ENCODE measurements around the gene P2RX6. TPM values are rescaled to one million over a fixed set of nuclear protein-coding genes. Genes with fewer than 3 reads are reported as not detected.

Gene P2RX6
- total and polyA plus RNA-seq, 2 of the 4 experiments (the other 2 are of a cell fraction) = 0.90 to 1.6 TPM

GRCh38 chr22:21016644-21017420 is 1.9 kb downstream of the P2RX6 start (continued):
- TF ChIP-seq USF2 (IDR thresholded peaks at IDR 0.05; ENCODE audit: low read depth, low read length) (no peak), CHD1 (IDR thresholded peaks at IDR 0.05; ENCODE audit: low read depth, low read length) (no peak), MAFK (IDR thresholded peaks at IDR 0.05; ENCODE audit: low read depth, low read length) (no peak), SMC3 (IDR thresholded peaks at IDR 0.05; ENCODE audit: low read depth, low read length) (no peak)

- H4K91ac ChIP-seq (ENCODE audit: insufficient read depth, low read depth, low read length) = no peak overlapping the region
- H2BK5ac ChIP-seq (ENCODE audit: low read depth, low read length, poor library complexity, severe bottlenecking) = no peak overlapping the region
- TF ChIP-seq USF2 (IDR thresholded peaks at IDR 0.05; ENCODE audit: low read depth, low read length) (no peak), CEBPB (IDR thresholded peaks at IDR 0.05; ENCODE audit: low read depth, low read length) (no peak), MAZ (IDR thresholded peaks at IDR 0.05; ENCODE audit: borderline replicate concordance, low read depth, low read length) (no peak), MXI1 (IDR thresholded peaks at IDR 0.05; ENCODE audit: borderline replicate concordance, low read depth, low read length) (no peak), RCOR1 (IDR thresholded peaks at IDR 0.05; ENCODE audit: insufficient replicate concordance, low read length) (no peak), MAFK (IDR thresholded peaks at IDR 0.05; ENCODE audit: low read depth, low read length) (no peak), SMC3 (IDR thresholded peaks at IDR 0.05; ENCODE audit: low read depth, low read length) (no peak), RAD21 (IDR thresholded peaks at IDR 0.05; ENCODE audit: low read length) (no peak), CHD1 (IDR thresholded peaks at IDR 0.05; ENCODE audit: low read depth, low read length) (no peak), NFE2L2 (IDR thresholded peaks at IDR 0.05; ENCODE audit: low read depth, low read length) (no peak)
- ChIA-PET POLR2A (ENCODE audit: unreplicated experiment) (no interaction called here), CTCF (no interaction called here)
- no peak for ATAC-seq (ENCODE audit: low read depth)
- no peak overlapping the region for H2BK120ac ChIP-seq (ENCODE audit: low read depth, low read length)
- H4K5ac ChIP-seq (ENCODE audit: low read depth, low read length) = no peak overlapping the region
- in situ Hi-C loops (cut with MboI; ENCODE audit: low sequenced_read_pairs) = loop anchor here (10.0 kb wide), 1 partner anchor 76 kb away; no protein-coding TSS in a partner anchor
- H3K4me2 ChIP-seq (ENCODE audit: low read depth, low read length) = no peak overlapping the region
- dilution Hi-C loops (cut with HindIII; ENCODE audit: low sequenced_read_pairs, unreplicated experiment) = no loop called here
- peaks cover 7% of the 10 kb centered on the region for H3K27me3 ChIP-seq (ENCODE audit: control insufficient read depth, insufficient read depth, low read length)
- H2AFZ ChIP-seq (replicated peaks; ENCODE audit: low read length, poor library complexity) = no peak overlapping the region
- H3K23ac ChIP-seq (ENCODE audit: low read depth, low read length) = no peak overlapping the region
- H3K4me3 ChIP-seq (ENCODE audit: insufficient read depth, low read depth, low read length) = no peak overlapping the region
- no peak overlapping the region for H3K27ac ChIP-seq (ENCODE audit: insufficient read depth, low read length)
- no TSS peak for BruUV-seq (replicated peaks)
- no peaks in the 10 kb centered on the region for H3K36me3 ChIP-seq (ENCODE audit: control insufficient read depth, insufficient read depth, low read length)
- no peak overlapping the region for H2AK5ac ChIP-seq (ENCODE audit: low read depth, low read length)
- H3K9me1 ChIP-seq (ENCODE audit: insufficient read depth, low read length) = peaks cover 6% of the 10 kb centered on the region; the same call in 1 of the 2 replicates
- peaks cover 14% of the 10 kb centered on the region for H3K4me1 ChIP-seq (ENCODE audit: control insufficient read depth, insufficient read depth, low read length)
- H2BK15ac ChIP-seq (ENCODE audit: low read depth, low read length) = no peak overlapping the region
- H2AK9ac ChIP-seq (replicated peaks; ENCODE audit: low read depth, low read length, poor library complexity) = no peak overlapping the region
- no peak overlapping the region for H3K4ac ChIP-seq (ENCODE audit: low read depth, low read length)
- no peaks in the 10 kb centered on the region for H3K9me3 ChIP-seq (ENCODE audit: control insufficient read depth, insufficient read depth, low read length)
- no peak overlapping the region for H3K56ac ChIP-seq (ENCODE audit: extremely low read depth, insufficient read depth, low read length)
- intact Hi-C loops (cut with micrococcal nuclease) = no loop called here
- H4K20me1 ChIP-seq (ENCODE audit: insufficient read depth, low read length) = peaks cover 4% of the 10 kb centered on the region; the same call in 1 of the 2 replicates
- H3K18ac ChIP-seq (ENCODE audit: low read depth, low read length) = no peak overlapping the region
- 86% methylated on average over 3 of the region's 4 CpGs; no CpG with 5 or more reads in 1 of the 2 experiments for WGBS, 2 experiments (ENCODE audit: extremely low coverage in 2 of 2, insufficient read length in 1 of 2)
- DNase-seq = no peak
- H3K14ac ChIP-seq (replicated peaks; ENCODE audit: low read depth, low read length) = no peak overlapping the region
- H4K8ac ChIP-seq (ENCODE audit: low read depth in 2 of 2, low read length in 2 of 2) = no peak overlapping the region
- 0 out of 4 replicates have a peak, but pooled peaks cover 0 to 5% of the 10 kb centered on the region in 2 experiments for H3K79me1 ChIP-seq (ENCODE audit: low read depth in 1 of 2, low read length in 2 of 2)
- H2BK20ac ChIP-seq (ENCODE audit: low read depth, low read length) = no peak overlapping the region
- no peak overlapping the region for H3K9ac ChIP-seq (ENCODE audit: low read depth, low read length)
Measured at GRCh38 chr22:21018314-21018713, 3.3 kb downstream of the P2RX6 start.
